Measurements from ENCODE around the gene PKNOX2.
A peak's percentile ranks its signal among the peaks of the same experiment; 100 is the strongest.

Gene PKNOX2

DNA sequence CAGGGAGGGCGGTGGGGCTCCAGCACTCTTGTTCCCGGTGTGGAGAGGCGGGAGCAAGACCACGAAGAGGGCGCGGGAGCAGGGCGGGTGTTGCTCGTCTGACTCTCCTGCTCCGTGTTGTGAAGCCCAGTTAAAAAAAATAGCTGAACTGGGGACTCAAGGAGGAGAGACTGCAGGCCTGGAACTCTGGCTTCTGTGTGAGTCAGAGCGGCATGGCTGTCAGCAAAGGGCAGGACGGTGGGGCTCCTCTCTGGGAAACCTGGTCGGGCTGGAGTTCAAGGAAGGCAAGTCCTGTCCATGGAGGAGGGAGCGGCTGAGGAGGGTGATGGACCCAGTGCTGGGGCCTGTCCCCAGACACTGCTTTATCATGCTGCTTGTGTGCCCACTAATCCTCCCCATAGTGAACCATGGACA, 179.2 kb downstream of the PKNOX2 start:
- no peak for DNase-seq

DNA sequence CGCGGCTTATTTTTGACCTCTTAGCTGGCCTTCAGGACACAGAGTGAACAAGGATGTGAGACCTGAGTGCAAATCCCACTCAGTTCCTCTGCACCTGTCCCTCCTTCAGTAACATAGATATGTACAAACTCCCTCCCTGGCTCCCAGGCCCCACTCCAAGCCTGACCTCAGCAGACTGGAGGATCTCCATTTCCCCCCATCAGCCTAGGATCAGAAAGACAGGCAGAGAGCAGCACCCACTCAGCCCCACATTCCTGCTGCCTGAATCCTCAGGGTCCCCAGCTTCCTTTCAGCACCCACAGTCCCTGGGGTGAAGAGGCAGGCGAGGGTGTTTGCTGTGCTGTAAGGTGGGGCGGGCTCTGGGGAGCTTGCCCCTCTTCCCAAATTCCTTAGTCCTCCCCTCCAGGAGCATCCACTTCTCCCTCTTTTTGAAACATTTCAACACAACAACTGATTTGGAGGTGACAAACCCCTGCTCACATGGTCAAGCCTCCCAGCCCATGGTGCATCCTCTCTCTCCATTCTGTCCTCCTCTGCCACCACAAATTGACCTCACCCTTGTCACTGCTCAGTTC, 180.4 kb downstream of the PKNOX2 start:
- no peak for DNase-seq

DNA sequence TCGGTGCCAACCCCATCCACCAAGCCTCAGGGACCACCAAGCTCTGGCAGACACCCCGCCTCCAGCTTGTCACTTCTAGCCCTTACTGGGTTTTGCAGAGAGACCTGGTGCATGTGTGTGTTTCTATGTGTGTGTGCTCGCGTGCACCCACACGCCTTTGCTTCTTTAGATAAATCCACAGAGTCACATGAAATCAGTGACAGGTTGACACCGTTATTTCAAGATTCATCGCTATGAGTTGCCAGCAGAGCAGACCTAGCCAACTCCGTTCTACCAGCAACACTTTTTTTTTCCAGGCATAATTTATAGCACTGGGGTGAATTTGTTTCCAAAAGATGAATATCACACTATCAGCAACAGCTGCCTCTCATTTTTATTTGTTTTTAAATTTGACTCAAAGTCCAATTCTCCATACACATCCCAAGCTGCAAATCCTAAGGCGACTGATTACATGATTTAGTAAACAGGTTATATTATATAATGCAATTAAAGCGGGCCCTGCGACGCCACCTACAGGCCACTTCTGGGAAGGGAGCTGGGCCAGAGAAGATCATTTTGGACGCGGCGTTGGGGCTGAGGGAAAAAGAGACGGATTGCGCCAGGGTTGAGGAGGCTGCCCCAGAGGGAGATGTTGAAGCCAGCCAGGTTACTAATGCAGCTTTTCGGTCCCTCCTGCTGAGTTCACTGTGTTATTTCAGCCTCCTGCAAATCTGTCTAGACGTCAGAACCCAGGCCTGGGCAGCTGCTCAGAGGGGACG, 181.0 kb downstream of the PKNOX2 start:
- peak in 1 of 2 donors; percentile 21 for DNase-seq

DNA sequence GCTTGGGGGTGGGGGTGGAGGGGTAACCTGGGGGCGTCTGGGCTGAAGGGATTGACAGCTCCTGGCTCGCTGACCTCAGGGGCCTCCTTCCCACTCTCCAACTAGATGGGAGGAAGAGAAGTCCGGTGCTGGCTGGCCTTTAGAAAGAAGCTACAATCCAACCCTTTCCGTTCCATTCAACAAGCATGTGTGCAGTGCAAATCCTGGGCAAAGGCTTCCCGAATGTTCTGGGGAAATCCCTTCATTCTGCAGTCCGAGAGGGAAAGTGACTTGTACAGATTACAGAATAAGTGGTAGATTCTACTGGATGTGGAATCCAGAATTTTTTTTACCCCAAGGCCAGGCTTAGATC, 181.6 kb downstream of the PKNOX2 start:
- no peak for DNase-seq

GRCh38 chr11:125346565-125347260, 182.2 kb downstream of the PKNOX2 start:
- no peak for DNase-seq

DNA sequence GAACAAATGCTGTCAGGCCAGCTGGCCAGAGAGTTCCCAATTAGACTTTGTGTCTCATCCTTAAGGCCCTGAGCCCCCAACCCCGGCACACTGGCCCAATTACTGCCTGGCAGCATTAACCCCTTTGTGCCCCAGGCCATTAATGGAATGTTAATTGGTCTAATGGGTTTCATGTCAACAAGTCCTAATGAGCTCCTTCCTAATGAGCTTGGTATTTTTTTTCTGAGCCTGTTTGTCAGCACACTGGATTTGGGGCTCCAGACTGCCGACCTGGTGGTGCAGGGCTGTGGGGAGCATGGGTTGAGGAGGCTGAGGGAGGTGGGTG, 182.7 kb downstream of the PKNOX2 start:
- no peak for DNase-seq

GRCh38 chr11:125348141-125348651, 183.6 kb downstream of the PKNOX2 start:
- DNase-seq = no peak

DNA sequence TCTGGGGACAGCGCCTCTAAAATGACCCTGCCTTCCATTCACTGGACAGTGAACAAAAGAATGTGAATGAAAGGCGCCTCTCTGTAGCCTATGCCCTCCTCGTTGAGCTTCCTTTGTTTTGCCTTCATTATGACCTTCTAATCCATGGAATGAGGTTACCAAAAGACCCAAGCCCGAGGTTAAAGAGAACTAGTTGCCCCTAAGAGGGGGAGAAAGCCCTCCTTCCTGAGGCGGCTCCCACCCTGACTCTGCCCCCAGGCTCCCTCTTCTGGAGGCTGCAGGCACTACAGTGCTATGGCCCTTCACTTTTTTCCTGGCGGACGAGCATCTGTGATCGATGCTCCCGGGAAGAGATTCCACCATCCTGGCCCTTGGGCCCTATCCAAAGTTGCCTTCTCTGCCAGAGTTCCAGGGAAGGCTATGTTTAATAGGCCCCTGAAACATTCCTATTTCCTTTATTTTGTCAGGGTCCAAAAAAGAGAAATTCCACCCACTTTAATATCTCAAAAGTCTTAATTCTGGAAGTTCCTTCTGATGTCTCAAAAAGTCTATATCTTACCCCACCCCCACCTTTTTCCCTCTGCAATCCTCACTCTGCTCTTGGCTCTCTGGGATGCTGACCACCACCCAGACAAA, 184.2 kb downstream of the PKNOX2 start:
- DNase-seq = peak; percentile 15 to 26

DNA sequence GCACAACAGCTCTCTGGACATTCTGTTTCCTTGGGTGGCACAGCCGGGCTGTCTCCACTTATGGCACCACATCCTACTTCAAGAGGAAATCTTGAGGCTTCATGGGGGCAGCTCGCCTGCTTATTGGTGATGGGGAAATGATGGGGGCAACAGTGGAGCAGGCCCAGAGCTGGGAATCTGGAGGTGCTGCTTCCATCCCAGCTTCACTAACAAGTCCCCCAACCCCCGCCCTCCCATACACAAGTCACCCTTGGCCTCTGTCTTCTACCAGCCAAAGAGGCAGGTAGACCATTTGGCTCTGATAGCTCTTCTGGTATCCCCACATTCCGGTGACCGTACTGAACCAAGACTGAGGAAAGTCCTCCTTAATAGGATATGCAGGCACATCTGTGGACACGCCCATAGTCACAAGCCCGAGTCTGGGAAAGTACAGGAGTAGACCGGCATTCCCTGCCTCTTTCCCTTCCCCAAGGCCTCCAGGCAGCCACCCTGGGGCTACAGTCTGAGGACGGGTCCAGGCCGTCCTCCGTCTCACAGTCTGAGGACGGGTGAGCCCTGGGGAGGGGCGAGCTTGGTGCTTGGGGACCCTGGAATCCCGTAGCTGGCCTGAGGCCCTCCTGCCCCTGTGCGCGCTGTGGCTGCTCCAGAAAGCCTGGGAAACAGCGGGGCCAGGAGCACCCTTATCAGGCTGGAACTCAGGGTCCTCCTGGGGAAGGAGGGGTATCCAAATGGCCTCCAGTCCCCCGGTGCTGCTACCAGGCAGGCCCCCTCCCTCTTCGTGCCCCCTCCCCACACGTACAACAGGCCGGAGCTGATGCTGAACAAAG, 185.9 kb downstream of the PKNOX2 start:
- DNase-seq = no peak

- no peak for DNase-seq
Observed at GRCh38 chr11:125351033-125351867, 186.7 kb downstream of the PKNOX2 start.

DNA sequence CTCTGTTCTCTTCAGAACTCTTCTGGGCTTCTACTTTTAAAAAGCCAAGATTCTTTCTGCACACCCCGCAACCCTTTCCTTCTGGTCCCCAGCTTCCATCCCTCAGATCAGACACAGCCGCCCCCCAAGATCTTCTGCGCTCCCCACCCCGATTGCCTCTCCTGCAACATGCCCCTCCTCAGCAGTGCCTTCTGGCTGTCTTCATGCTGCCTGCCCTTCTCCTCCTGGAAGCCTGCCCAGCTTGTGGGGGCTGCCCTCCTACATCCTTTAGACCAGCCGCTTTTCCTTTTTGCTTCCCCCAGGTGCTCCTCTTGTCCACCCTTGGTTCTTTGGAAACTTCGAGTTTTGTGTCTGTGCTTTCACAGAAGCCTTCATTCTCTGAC, 187.3 kb downstream of the PKNOX2 start:
- DNase-seq = no peak

- no peak for DNase-seq
Observed at GRCh38 chr11:125356797-125357196, 192.2 kb downstream of the PKNOX2 start.

- DNase-seq = no peak
Observed at GRCh38 chr11:125357551-125357950, 193.0 kb downstream of the PKNOX2 start.

DNA sequence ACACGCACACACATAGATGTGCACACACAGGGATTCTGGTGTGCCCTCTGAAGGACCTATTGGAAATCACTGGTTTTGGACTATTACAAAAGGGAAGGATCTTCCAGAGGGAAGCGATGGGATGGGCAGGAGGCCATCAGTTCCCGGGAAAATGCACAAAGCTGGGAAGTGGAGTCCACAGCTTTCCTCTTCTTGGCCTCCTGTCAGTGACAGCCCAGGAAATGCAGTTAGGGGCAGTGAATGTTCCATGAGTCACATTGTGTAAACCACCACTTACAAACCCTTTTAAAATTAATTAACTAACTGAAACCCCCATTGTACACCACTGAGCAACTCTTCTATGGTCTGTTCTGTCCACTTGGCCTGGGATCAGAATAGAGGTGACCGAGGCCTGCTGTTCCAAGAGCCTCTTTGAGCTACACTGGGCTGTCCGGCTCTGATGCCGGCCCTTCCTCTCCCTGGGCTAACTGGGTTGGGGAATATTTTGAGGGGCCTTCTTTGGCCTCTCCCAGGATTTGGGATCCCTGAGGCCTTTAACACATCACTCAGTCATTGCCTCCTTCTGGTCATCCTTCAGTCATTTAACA, 193.8 kb downstream of the PKNOX2 start:
- no peak for DNase-seq

DNA sequence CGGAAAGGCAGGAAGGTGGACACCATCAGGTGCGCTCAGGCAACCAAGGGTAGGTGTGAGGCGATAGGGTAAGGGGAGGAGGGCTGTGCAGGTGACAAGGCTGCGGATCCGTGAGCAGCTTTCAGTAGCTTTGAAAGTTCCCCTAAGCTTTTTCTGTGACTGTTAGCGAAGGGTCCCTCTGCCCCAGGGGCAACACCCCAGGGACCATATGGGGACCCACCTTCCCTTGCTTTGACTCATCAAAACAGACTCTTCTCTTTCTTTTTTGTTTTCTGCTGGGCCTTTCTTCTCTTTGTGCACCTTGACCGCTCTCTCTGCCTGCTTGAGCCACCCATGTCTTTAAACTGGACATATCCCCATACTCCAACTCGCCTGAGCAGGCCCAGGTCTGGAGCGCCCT, 194.6 kb downstream of the PKNOX2 start:
- DNase-seq = no peak

DNA sequence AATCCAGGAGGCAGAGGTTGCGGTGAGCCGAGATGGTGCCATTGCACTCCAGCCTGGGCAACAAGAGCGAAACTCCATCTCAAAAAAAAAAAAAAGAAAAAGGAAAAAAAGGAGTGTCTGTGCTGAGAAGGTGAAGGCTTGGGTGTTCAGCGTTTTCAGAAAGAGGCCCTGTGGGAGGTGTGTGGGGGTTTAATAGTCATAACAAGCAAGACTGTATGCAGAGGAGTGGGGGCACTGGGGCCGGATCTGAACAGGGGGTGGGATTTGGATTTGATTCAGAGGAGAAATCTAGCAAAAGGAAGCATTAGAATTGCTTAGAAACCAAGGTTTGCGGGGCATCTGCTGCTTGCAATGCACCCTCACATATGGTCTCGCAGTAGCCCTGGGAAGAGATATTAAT, 195.5 kb downstream of the PKNOX2 start:
- DNase-seq = no peak

- no peak for DNase-seq
Observed at GRCh38 chr11:125364121-125364826, 199.7 kb downstream of the PKNOX2 start.

DNA sequence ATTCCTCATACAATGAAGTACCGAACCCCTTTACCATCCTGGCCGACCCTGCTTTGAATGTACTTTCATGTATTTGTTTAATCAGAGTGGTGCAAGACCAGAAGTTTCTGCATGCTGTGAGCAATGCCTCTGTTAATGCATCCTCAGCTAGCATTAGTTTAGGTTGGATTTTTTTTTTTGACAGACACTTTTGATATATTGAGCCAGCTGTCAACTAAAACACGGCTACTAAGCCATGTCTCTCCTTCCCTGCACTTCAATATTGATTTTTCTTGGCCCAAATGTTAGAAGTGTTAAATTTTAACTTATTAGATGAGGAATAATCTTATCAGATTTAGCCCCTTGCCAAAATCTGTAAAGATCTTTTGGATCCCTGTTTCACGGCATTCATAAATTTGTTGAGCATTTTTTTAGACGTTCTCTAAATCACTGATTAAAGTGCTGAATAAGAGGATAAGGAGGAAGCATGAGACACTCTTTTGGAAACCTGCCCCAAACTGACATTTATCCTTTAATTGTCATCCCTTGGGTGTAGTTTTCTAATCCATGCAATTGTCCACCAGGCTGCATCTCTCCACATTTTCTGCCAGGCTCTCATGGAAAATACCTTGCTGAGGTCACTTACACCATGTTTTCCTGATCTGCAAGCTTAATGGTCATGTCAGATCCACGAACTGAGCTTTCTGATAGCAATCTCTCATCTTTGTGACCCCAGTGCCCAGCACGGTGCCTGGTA, 200.8 kb downstream of the PKNOX2 start:
- DNase-seq = no peak

GRCh38 chr11:125367710-125368109, 203.2 kb downstream of the PKNOX2 start:
- DNase-seq = no peak

DNA sequence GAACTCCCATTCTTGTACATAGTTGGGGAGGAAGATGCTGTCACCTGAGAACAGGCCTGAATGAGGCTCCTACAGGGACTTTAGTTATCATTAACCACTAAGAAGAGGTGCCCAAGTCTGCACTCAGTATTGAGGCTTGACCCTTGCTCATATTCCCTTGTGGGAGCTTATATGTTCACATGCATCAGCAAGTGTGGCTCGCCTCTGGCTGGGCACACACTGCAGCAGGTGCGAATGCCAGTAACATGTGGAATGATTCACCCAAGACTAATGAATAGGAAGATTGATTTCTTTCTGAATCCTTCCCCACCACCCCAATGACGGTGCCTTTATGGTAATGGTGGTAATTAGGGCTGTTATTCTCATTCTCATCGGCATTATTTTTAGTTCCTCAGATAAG, 204.2 kb downstream of the PKNOX2 start:
- DNase-seq = no peak
